SK-N-SH (cell line): ENCODE results near the gene FYN. TPM values are rescaled to one million over a fixed set of nuclear protein-coding genes. Genes with fewer than 3 reads are reported as not detected.

Experiments
- CTCF ChIA-PET: fragments of 300-600, 350-600 bp; formaldehyde crosslinking; extraction: SDS; loops from one replicate; lab custom pipeline; 2021; lab: Yijun Ruan, JAX
- POLR2A ChIA-PET: fragments of 350-600 bp; sonication (Branson Sonifier 250); formaldehyde crosslinking; extraction: SDS; loops from one replicate; lab custom pipeline; 2020; ENCODE audit warnings: antibody characterized with exemption, inconsistent platforms; lab: Yijun Ruan, JAX
- DNase-seq: peaks from one replicate; pipeline ENCODE4 v3.0.0; 2012
- H2AFZ ChIP-seq: fragments of 200-600 bp; sonication (generic); 2 replicates; pipeline ENCODE4 v1.8.1; 2016; ENCODE audit warnings: antibody characterized with exemption, mild to moderate bottlenecking, low read depth
- H3F3A ChIP-seq: fragments of 200-600 bp; sonication (generic); replicated peaks from 2 replicates; pipeline ENCODE3; 2016; ENCODE audit warnings: antibody characterized with exemption, mild to moderate bottlenecking; ENCODE audit not compliant: insufficient read depth
- H3K27ac ChIP-seq, 2 experiments: fragments of 200-500 bp in 1 of 2; fragments of 200-600 bp in 1 of 2; sonication (Bioruptor generic) in 1 of 2; sonication (generic), shearing (Covaris generic) in 1 of 2; 2 replicates each; pipeline versions ENCODE4 v1.5.1 to v1.6.1; 2014 to 2016; ENCODE audit warnings: low read depth in 2 of 2, inconsistent platforms in 1 of 2, low read length in 1 of 2, mild to moderate bottlenecking in 1 of 2, mixed read lengths in 1 of 2
- H3K27me3 ChIP-seq: fragments of 200-600 bp; sonication (generic), shearing (Covaris generic); 2 replicates; pipeline ENCODE4 v1.6.1; 2016; ENCODE audit warnings: mixed run types; ENCODE audit not compliant: insufficient read depth
- H3K36me3 ChIP-seq, 2 experiments: fragments of 200-500 bp in 1 of 2; fragments of 200-600 bp in 1 of 2; sonication (Bioruptor generic) in 1 of 2; sonication (generic) in 1 of 2; replicated peaks in 1 of 2; 2 replicates each; pipeline versions ENCODE3 to v1.5.1; 2014 to 2016; ENCODE audit warnings: low read length in 1 of 2, mild to moderate bottlenecking in 1 of 2; ENCODE audit not compliant: insufficient read depth in 2 of 2, control insufficient read depth in 1 of 2
- H3K4me1 ChIP-seq, 2 experiments: fragments of 200-500 bp in 1 of 2; fragments of 200-600 bp in 1 of 2; sonication (Bioruptor generic) in 1 of 2; sonication (generic), shearing (Covaris generic) in 1 of 2; 2 replicates each; pipeline versions ENCODE4 v1.5.1 to v1.6.1; 2014 to 2016; ENCODE audit warnings: low read depth in 1 of 2, low read length in 1 of 2, mixed run types in 1 of 2; ENCODE audit not compliant: insufficient read depth in 2 of 2, control insufficient read depth in 1 of 2
- H3K4me2 ChIP-seq: fragments of 200-600 bp; sonication (generic), shearing (Covaris generic); 2 replicates; pipeline ENCODE4 v1.6.1; 2017; ENCODE audit warnings: mixed run types
- H3K4me3 ChIP-seq, 2 experiments: fragments of 200-500 bp in 1 of 2; fragments of 200-600 bp in 1 of 2; sonication (Bioruptor generic) in 1 of 2; sonication (generic), shearing (Covaris generic) in 1 of 2; 2 replicates each; pipeline versions ENCODE4 v1.5.1 to v1.8.1; 2014 to 2016; ENCODE audit warnings: low read depth in 2 of 2, inconsistent platforms in 1 of 2, low read length in 1 of 2, mild to moderate bottlenecking in 1 of 2, mixed read lengths in 1 of 2, moderate library complexity in 1 of 2
- H3K79me2 ChIP-seq: fragments of 200-600 bp; sonication (generic); 2 replicates; pipeline ENCODE4 v1.8.1; 2017; ENCODE audit warnings: mild to moderate bottlenecking; ENCODE audit not compliant: insufficient read depth
- H3K9ac ChIP-seq: fragments of 200-600 bp; sonication (generic); 2 replicates; pipeline ENCODE4 v1.6.1; 2017; ENCODE audit warnings: mixed run types
- H3K9me2 ChIP-seq: fragments of 200-600 bp; sonication (generic); 2 replicates; pipeline ENCODE4 v1.6.1; 2017; ENCODE audit warnings: mixed run types
- H3K9me3 ChIP-seq: fragments of 200-600 bp; sonication (generic); 2 replicates; pipeline ENCODE4 v1.6.1; 2017; ENCODE audit warnings: mixed run types, mild to moderate bottlenecking, moderate library complexity
- H4K20me1 ChIP-seq: fragments of 200-600 bp; sonication (generic); 2 replicates; pipeline ENCODE4 v1.6.1; 2017; ENCODE audit warnings: mild to moderate bottlenecking, mixed run types; ENCODE audit not compliant: insufficient read depth
- CHD2 ChIP-seq: fragments of 150-350 bp; IDR thresholded peaks from 2 replicates; pipeline ENCODE4 v1.6.1; 2018; ENCODE audit warnings: low read length; ENCODE audit not compliant: partially characterized antibody
- CTCF ChIP-seq: fragments of 200-600 bp; sonication (generic); IDR thresholded peaks from 2 replicates; pipeline ENCODE4 v1.6.1; 2017; ENCODE audit warnings: antibody characterized with exemption, mild to moderate bottlenecking, moderate library complexity
- ELF1 ChIP-seq: IDR thresholded peaks from 2 replicates; pipeline ENCODE4 v1.4.0; 2012
- EZH2phosphoT487 ChIP-seq: fragments of 200-600 bp; sonication (generic); IDR thresholded peaks from 2 replicates; pipeline ENCODE4 v1.6.1; 2017; ENCODE audit warnings: low read depth, mixed run types, mild to moderate bottlenecking, antibody characterized with exemption, moderate library complexity, borderline replicate concordance
- FOSL2 ChIP-seq: IDR thresholded peaks from 2 replicates; pipeline ENCODE4 v1.4.0; 2012; ENCODE audit warnings: low read depth, mild to moderate bottlenecking, moderate library complexity, borderline replicate concordance
- FOXJ3 ChIP-seq: sonication (generic); formaldehyde crosslinking; IDR thresholded peaks from 2 replicates; pipeline ENCODE4 v1.5.1; 2020; ENCODE audit warnings: mild to moderate bottlenecking, missing genetic modification reagents
- FOXM1 ChIP-seq: IDR thresholded peaks from 2 replicates; pipeline ENCODE4 v1.4.0; 2012; ENCODE audit warnings: low read depth, mild to moderate bottlenecking
- GABPA ChIP-seq: IDR thresholded peaks from 2 replicates; pipeline ENCODE4 v1.4.0; 2012; ENCODE audit warnings: low read depth, mild to moderate bottlenecking
- MAX ChIP-seq: IDR thresholded peaks from 2 replicates; pipeline ENCODE4 v1.4.0; 2012; ENCODE audit warnings: low read depth
- NRF1 ChIP-seq: IDR thresholded peaks from 2 replicates; pipeline ENCODE4 v1.6.1; 2012; ENCODE audit warnings: low read depth, mild to moderate bottlenecking, low read length
- PBX3 ChIP-seq: IDR thresholded peaks from 2 replicates; pipeline ENCODE4; 2012
- RAD21 ChIP-seq: IDR thresholded peaks from 2 replicates; pipeline ENCODE4 v1.6.1; 2012; ENCODE audit warnings: mild to moderate bottlenecking, low read length
- RCOR1 ChIP-seq: fragments of 150-350 bp; IDR thresholded peaks from 2 replicates; pipeline ENCODE4 v1.6.1; 2017; ENCODE audit warnings: antibody characterized with exemption, low read length
- RXRA ChIP-seq: IDR thresholded peaks from 2 replicates; pipeline ENCODE4 v1.4.0; 2012; ENCODE audit warnings: low read depth, mild to moderate bottlenecking, borderline replicate concordance
- SMC3 ChIP-seq: IDR thresholded peaks from 2 replicates; pipeline ENCODE4 v1.6.1; 2012; ENCODE audit warnings: low read depth, low read length, improper control_type of control experiment
- YY1 ChIP-seq: IDR thresholded peaks from 2 replicates; pipeline ENCODE4 v1.4.0; 2012; ENCODE audit warnings: low read depth, mild to moderate bottlenecking
- ZBTB33 ChIP-seq: IDR thresholded peaks from 2 replicates; pipeline ENCODE4 v1.4.0; 2012; ENCODE audit warnings: low read depth, borderline replicate concordance
- WGBS: methylation state at CpG from one replicate; pipeline ENCODE4 v1.1.6; 2017; ENCODE audit warnings: low lambda C conversion rate; 5-methylcytosine and 5-hydroxymethylcytosine counted together
- polyA plus RNA-seq, 3 experiments: library from polyadenylated mRNA; depleted of rRNA; stranded (reverse); fragments of >200 nt; gene quantifications; 2 replicates each; pipeline ENCODE4 v1.2.3, GENCODE V29; 2012

FYN gene
- polyA plus RNA-seq, 1 of the 3 experiments (the other 2 are of a cell fraction) = 31.0 TPM

GRCh38 chr6:111664565-111665030 lies 208.7 kb downstream of the FYN start:
- CTCF ChIA-PET = interaction anchor here (1.2 to 1.3 kb wide), 3 partner anchors 19 to 379 kb away, joined by 3 to 4 read pairs (median 4); no protein-coding TSS in a partner anchor
- 82% methylated on average over 7 of the region's 7 CpGs for WGBS
- Histone ChIP-seq H4K20me1 (no peaks in the 10 kb centered on the region), H3K4me3 (no peak overlapping the region), H3K27me3 (no peaks in the 10 kb centered on the region), H3K9me2 (no peaks in the 10 kb centered on the region), H3K79me2 (no peaks in the 10 kb centered on the region), H3K4me2 (no peak overlapping the region), H3K9me3 (no peaks in the 10 kb centered on the region), H3F3A (no peaks in the 10 kb centered on the region), H3K36me3 (peaks cover 0 to 11% of the 10 kb centered on the region in 2 experiments), H2AFZ (no peak overlapping the region), H3K9ac (no peak overlapping the region), H3K27ac (no peak overlapping the region), H3K4me1 (peaks cover 0 to 37% of the 10 kb centered on the region in 2 experiments; a peak in 2 of 4 replicates)
- no peak for DNase-seq
- POLR2A ChIA-PET = no interaction called here
- TF ChIP-seq FOXJ3 (CRISPR knock-in tag) (no peak), CHD2 (no peak), ELF1 (no peak), FOXM1 (no peak), GABPA (no peak), MAX (no peak)

GRCh38 chr6:111663692-111664564 lies 209.3 kb downstream of the FYN start:
- POLR2A ChIA-PET = no interaction called here
- Histone ChIP-seq H3K4me1 (peaks cover 0 to 37% of the 10 kb centered on the region in 2 experiments; a peak in 2 of 4 replicates), H3K27ac (peak overlapping the region in 1 of 2 experiments; percentile 86; a peak in 2 of 4 replicates), H2AFZ (no peak overlapping the region), H3K9me3 (no peaks in the 10 kb centered on the region), H3K9me2 (no peaks in the 10 kb centered on the region), H3K9ac (no peak overlapping the region), H3F3A (no peaks in the 10 kb centered on the region), H3K4me3 (no peak overlapping the region), H3K36me3 (peaks cover 0 to 11% of the 10 kb centered on the region in 2 experiments), H3K79me2 (no peaks in the 10 kb centered on the region), H3K27me3 (no peaks in the 10 kb centered on the region), H4K20me1 (no peaks in the 10 kb centered on the region), H3K4me2 (no peak overlapping the region)
- 91% methylated on average over 15 of the region's 15 CpGs for WGBS
- CTCF ChIA-PET = interaction anchor here (0.9 to 1.3 kb wide), 5 partner anchors 19 to 379 kb away, joined by 3 to 4 read pairs (median 3); no protein-coding TSS in a partner anchor
- DNase-seq = peak; percentile 36
- TF ChIP-seq RAD21 (no peak), RXRA (no peak), CHD2 (no peak), CTCF (no peak), GABPA (no peak), ZBTB33 (no peak), FOXM1 (no peak), FOSL2 (no peak), PBX3 (no peak), YY1 (no peak), ELF1 (no peak), NRF1 (no peak), SMC3 (no peak), EZH2phosphoT487 (no peak), MAX (no peak), FOXJ3 (CRISPR knock-in tag) (no peak), RCOR1 (no peak)
